Measurements from ENCODE around the gene FBF1. TPM values are rescaled to one million over a fixed set of nuclear protein-coding genes. Genes with fewer than 3 reads are reported as not detected.

FBF1 gene
- total RNA-seq, 1 experiment from 2014 or later: 22.8 TPM

GRCh38 chr17:75920045-75920560, 20.7 kb downstream of the FBF1 start:
- ChIA-PET RAD21 (ENCODE audit: low non-redundant PET in 1 of 2, low total read pairs in 2 of 2, uncharacterized antibody in 2 of 2, unreplicated experiment in 2 of 2) (no interaction called here), POLR2A (interaction anchor here (0.9 kb wide), 1 partner anchor 140 kb away, joined by 3 read pairs; a partner anchor contains a TSS), CTCF (interaction anchor here (0.6 kb wide), 1 partner anchor 14 kb away, joined by 4 read pairs; no protein-coding TSS in a partner anchor)
- Histone ChIP-seq H3K27me3 (ENCODE audit: insufficient read depth, low read length) (no peaks in the 10 kb centered on the region), H3K4me3 (replicated peaks in 1 of 2; ENCODE audit: low read depth in 1 of 2, low read length in 2 of 2) (no peak overlapping the region), H3K9me2 (ENCODE audit: insufficient read depth) (no peaks in the 10 kb centered on the region), H3K4me1 (ENCODE audit: control insufficient read depth in 1 of 2, insufficient read depth in 2 of 2, low read length in 2 of 2) (peaks cover 0 to 3% of the 10 kb centered on the region in 2 experiments; a peak in 2 of 4 replicates), H4K20me1 (ENCODE audit: insufficient read depth) (no peaks in the 10 kb centered on the region), H3K9me3 (ENCODE audit: control insufficient read depth in 1 of 2, insufficient read depth in 1 of 2, low read depth in 1 of 2, low read length in 2 of 2) (no peaks in the 10 kb centered on the region), H3K79me2 (ENCODE audit: insufficient read depth, low read length) (no peaks in the 10 kb centered on the region), H2AFZ (ENCODE audit: low read depth, low read length, poor library complexity, severe bottlenecking) (no peak overlapping the region), H3K36me3 (ENCODE audit: control insufficient read depth in 1 of 2, insufficient read depth in 2 of 2, low read length in 2 of 2) (no peaks in the 10 kb centered on the region), H3K4me2 (ENCODE audit: low read length) (no peak overlapping the region), H3K9ac (ENCODE audit: low read length) (no peak overlapping the region), H3K27ac (ENCODE audit: low read depth, low read length) (no peak overlapping the region; the same call in 1 of the 2 replicates)
- BruUV-seq (replicated peaks): no TSS peak
- intact Hi-C loops (cut with micrococcal nuclease): no loop called here
- DNase-seq (ENCODE audit: low read depth, low spot score): no peak
- ATAC-seq: no peak
- no peak for TF ChIP-seq POLR2AphosphoS5 (IDR thresholded peaks at IDR 0.05; ENCODE audit: low read depth, low read length)
- no peak for TF ChIP-seq FOSL1 (IDR thresholded peaks at IDR 0.05; ENCODE audit: low read depth)
- no peak for TF ChIP-seq ELF1 (IDR thresholded peaks at IDR 0.05; ENCODE audit: borderline replicate concordance, low read depth)
- no peak for TF ChIP-seq CEBPB (IDR thresholded peaks at IDR 0.05; ENCODE audit: low read depth)
- no peak for TF ChIP-seq EZH2phosphoT487 (IDR thresholded peaks at IDR 0.05; ENCODE audit: borderline replicate concordance)
- no peak for TF ChIP-seq ZNF274 (IDR thresholded peaks at IDR 0.05; ENCODE audit: low read depth, low read length)
- TF ChIP-seq ZBTB33 (IDR thresholded peaks at IDR 0.05; ENCODE audit: extremely low read depth, insufficient replicate concordance, low read length): no peak
- TF ChIP-seq EGR1 (IDR thresholded peaks at IDR 0.05; ENCODE audit: low read depth): no peak
- no peak for TF ChIP-seq CTCF (IDR thresholded peaks at IDR 0.05 in 2 of 3, conservative IDR thresholded peaks at IDR 0.05 in 1 of 3; ENCODE audit: borderline replicate concordance in 1 of 3, insufficient read depth in 1 of 3, low read depth in 2 of 3, low read length in 2 of 3)
- no peak for TF ChIP-seq JUND (IDR thresholded peaks at IDR 0.05)
- TF ChIP-seq SIN3A (IDR thresholded peaks at IDR 0.05; ENCODE audit: low read depth): no peak
- TF ChIP-seq EZH2 (IDR thresholded peaks at IDR 0.05): no peak
- TF ChIP-seq POLR2A (IDR thresholded peaks at IDR 0.05; ENCODE audit: borderline replicate concordance, extremely low read depth, insufficient read depth, insufficient read length): no peak
- TF ChIP-seq ZFX (IDR thresholded peaks at IDR 0.05): no peak; the same call in 1 of the 2 replicates
- TF ChIP-seq REST (IDR thresholded peaks at IDR 0.05; ENCODE audit: low read depth): no peak
- no peak for TF ChIP-seq TCF7L2 (IDR thresholded peaks at IDR 0.05; ENCODE audit: borderline replicate concordance, extremely low read depth, insufficient read depth, insufficient read length)
- TF ChIP-seq SP1 (IDR thresholded peaks at IDR 0.05; ENCODE audit: low read depth): no peak
- TF ChIP-seq CBX3 (IDR thresholded peaks at IDR 0.05; ENCODE audit: low read depth): no peak

Data from HCT116 (cell line).